PFSK-1 (cell line): ENCODE measurements around the gene LSAMP.

Experiments used
- FOXP2 ChIP-seq: optimal IDR thresholded peaks from 2 replicates; pipeline ENCODE3; 2011; ENCODE audit warnings: borderline replicate concordance, control low read depth, inconsistent platforms; ENCODE audit not compliant: insufficient read depth; ENCODE audit errors: extremely low read length, extremely low read depth
- POLR2AphosphoS5 ChIP-seq: IDR thresholded peaks from 2 replicates; pipeline ENCODE4 v1.6.1; 2012; ENCODE audit warnings: low read depth, mild to moderate bottlenecking, control low read depth, low read length, moderate library complexity
- REST ChIP-seq, 2 experiments: IDR thresholded peaks; 2 replicates each; pipeline versions ENCODE4 v1.6.1 to v1.8.0; 2011 to 2012; ENCODE audit warnings: low read depth in 2 of 2, low read length in 2 of 2, control low read depth in 1 of 2, inconsistent platforms in 1 of 2, mild to moderate bottlenecking in 1 of 2, moderate library complexity in 1 of 2; ENCODE audit not compliant: insufficient read depth in 1 of 2
- SIN3A ChIP-seq: IDR thresholded peaks from 2 replicates; pipeline ENCODE4 v1.6.1; 2012; ENCODE audit warnings: mild to moderate bottlenecking, low read length, moderate library complexity, borderline replicate concordance; ENCODE audit not compliant: insufficient read depth
- TAF1 ChIP-seq: IDR thresholded peaks from 2 replicates; pipeline ENCODE4 v1.6.1; 2012; ENCODE audit warnings: low read length, control low read depth, borderline replicate concordance; ENCODE audit not compliant: insufficient read depth

The LSAMP gene

GRCh38 chr3:116164039-116164438 lies 281.2 kb downstream of the LSAMP start:
- no peak for TF ChIP-seq REST (IDR thresholded peaks at IDR 0.05; ENCODE audit: insufficient read depth in 1 of 2, low read depth in 2 of 2, low read length in 2 of 2)
- TF ChIP-seq TAF1: no peak
- TF ChIP-seq POLR2AphosphoS5: no peak
- no peak for TF ChIP-seq SIN3A
- TF ChIP-seq FOXP2: no peak

GRCh38 chr3:116161575-116162525 lies 283.4 kb downstream of the LSAMP start:
- TF ChIP-seq POLR2AphosphoS5: no peak
- no peak for TF ChIP-seq FOXP2
- no peak for TF ChIP-seq REST (IDR thresholded peaks at IDR 0.05; ENCODE audit: insufficient read depth in 1 of 2, low read depth in 2 of 2, low read length in 2 of 2)
- TF ChIP-seq TAF1: no peak
- TF ChIP-seq SIN3A: no peak

- TF ChIP-seq FOXP2 (no peak), POLR2AphosphoS5 (no peak), TAF1 (no peak), REST (IDR thresholded peaks at IDR 0.05; ENCODE audit: insufficient read depth in 1 of 2, low read depth in 2 of 2, low read length in 2 of 2) (no peak), SIN3A (no peak)
These were observed 284.7 kb downstream of the LSAMP start for GRCh38 chr3:116160594-116160993.

- TF ChIP-seq SIN3A: no peak
- no peak for TF ChIP-seq FOXP2
These were observed 289.4 kb downstream of the LSAMP start for GRCh38 chr3:116155841-116156240.

- TF ChIP-seq TAF1: no peak
- no peak for TF ChIP-seq REST (IDR thresholded peaks at IDR 0.05; ENCODE audit: insufficient read depth in 1 of 2, low read depth in 2 of 2, low read length in 2 of 2)
- TF ChIP-seq POLR2AphosphoS5: no peak
- TF ChIP-seq SIN3A: no peak
These were observed 290.9 kb downstream of the LSAMP start for GRCh38 chr3:116154389-116154788.
